Measurements from ENCODE around the gene WDR36. TPM values are rescaled to one million over a fixed set of nuclear protein-coding genes. Genes with fewer than 3 reads are reported as not detected.

The WDR36 gene
- total and polyA plus RNA-seq, 8 donors: 3.5 to 12.4 (median 9.4) TPM

GRCh38 chr5:111173476-111173875 lies 81.3 kb downstream of the WDR36 start:
- intact Hi-C loops (cut with DNase I): loop anchor here in 1 of 3 donors (10.0 kb wide), 1 partner anchor 301 kb away; no protein-coding TSS in a partner anchor
- WGBS, 2 donors: 67 to 84% methylated on average over 2 of the region's 2 CpGs

More at GRCh38 chr5:111173476-111173875, 81.3 kb downstream of the WDR36 start:
- no peak for ATAC-seq
- Histone ChIP-seq H3K4me3 (no peak overlapping the region), H3K4me1 (no peaks in the 10 kb centered on the region), H3K27me3 (no peaks in the 10 kb centered on the region), H3K27ac (no peak overlapping the region), H3K36me3 (no peaks in the 10 kb centered on the region), H3K9me3 (no peaks in the 10 kb centered on the region)
- no peak for DNase-seq
- no peak for TF ChIP-seq CTCF (IDR thresholded peaks at IDR 0.05)
- no peak for FAIRE-seq

Other genes starting within 250 kb of the WDR36 start
- under 1 TPM in 3 of 6 donors, not detected in 3; 0.09 to 0.13 (median 0.12) TPM for gene TSLP, start 20.6 kb upstream of the WDR36 start, total RNA-seq
- under 1 TPM; 0.11 to 0.23 TPM for gene TSLP, start 20.6 kb upstream of the WDR36 start, polyA plus RNA-seq
- 1 to 10 TPM in 1 of 6 donors, under 1 TPM in 5; 0.05 to 1.3 (median 0.66) TPM for gene CAMK4, start 132.0 kb downstream of the WDR36 start, total RNA-seq
- under 1 TPM; 0.04 to 0.12 TPM for gene CAMK4, start 132.0 kb downstream of the WDR36 start, polyA plus RNA-seq